ENCODE data around the gene DIPK1B. TPM values are rescaled to one million over a fixed set of nuclear protein-coding genes. Genes with fewer than 3 reads are reported as not detected.

DIPK1B gene
- total RNA-seq, 1 donor from 2014 or later = 3.0 TPM

DNA sequence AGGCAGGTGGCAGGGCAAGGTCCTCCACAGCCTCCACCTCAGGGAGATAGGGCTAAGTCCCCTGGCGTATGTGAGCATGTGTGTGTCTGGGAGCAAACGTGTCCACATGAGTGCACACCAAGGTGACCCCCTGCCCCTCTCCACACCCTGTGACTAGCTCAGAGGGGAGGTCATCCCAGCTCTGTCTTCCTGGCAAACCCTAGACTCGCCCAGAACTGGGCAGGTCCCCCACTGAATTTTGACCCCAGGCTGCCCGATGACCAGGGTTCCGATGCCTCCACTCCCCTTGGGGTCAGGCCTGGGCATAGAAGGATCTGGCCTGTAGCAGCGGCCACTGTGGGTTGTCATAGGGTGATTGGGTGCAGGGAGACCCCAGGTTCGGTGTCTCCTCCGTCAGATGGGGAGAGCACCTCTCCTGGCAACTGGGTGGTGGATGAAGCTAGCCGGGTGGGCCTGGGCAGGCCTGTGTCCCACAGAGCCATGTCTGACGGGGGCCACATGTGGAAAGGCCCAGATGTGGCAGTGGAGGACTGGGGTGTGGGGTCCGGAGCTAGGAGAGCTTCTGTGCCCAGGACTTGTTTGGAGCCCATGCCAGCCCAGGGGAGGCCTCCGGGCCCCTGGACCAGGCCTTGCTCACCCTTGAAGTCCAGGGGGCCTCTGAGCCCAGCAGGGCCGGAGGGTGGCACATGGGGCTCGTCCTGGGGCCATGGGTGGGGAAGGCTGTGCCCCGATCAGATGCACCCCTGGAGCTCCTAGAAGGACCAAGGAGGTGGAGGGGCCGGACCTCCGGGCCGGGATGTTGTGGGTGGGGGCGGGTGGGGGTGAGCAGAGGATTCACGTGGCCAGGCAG lies 6.2 kb downstream of the DIPK1B start:
- DNase-seq (ENCODE audit: low spot score) (no peak), ATAC-seq (no peak)

DNA sequence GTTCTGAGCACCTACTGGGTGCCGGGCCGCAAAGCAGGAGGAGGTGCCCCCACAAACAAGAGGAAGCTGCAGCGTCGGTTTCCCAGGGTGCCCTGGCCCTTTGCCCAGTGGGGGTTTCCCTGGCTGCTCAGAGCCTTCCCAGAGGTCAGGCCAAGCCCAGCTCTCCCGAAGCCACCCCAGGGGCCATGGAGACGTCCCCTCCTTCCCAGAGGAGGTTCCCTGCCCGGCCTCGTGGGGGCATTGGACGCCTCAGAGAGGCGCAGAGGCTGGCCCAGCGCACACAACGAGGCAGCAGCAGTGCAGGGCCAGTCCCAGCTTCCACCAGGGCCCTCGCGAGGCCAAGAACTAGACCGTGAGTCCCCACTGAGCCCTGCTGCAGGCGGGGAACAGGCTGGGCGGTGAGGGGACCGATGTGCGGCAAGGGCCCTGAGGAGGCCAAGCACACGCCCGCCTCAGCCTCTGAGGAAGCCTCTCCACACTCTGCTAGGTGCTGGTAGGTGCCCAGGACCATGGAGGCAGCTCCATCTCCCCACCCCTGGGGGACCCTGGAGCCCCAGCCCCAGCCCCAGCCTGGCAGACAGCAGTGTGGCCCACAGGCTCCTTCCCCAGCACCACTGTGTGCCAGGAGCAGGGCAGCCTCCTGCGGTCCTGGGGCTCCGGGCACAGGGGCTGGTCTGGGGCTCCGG lies 7.0 kb downstream of the DIPK1B start:
- ATAC-seq (peak; percentile 16), DNase-seq (ENCODE audit: low spot score) (no peak)

DNA sequence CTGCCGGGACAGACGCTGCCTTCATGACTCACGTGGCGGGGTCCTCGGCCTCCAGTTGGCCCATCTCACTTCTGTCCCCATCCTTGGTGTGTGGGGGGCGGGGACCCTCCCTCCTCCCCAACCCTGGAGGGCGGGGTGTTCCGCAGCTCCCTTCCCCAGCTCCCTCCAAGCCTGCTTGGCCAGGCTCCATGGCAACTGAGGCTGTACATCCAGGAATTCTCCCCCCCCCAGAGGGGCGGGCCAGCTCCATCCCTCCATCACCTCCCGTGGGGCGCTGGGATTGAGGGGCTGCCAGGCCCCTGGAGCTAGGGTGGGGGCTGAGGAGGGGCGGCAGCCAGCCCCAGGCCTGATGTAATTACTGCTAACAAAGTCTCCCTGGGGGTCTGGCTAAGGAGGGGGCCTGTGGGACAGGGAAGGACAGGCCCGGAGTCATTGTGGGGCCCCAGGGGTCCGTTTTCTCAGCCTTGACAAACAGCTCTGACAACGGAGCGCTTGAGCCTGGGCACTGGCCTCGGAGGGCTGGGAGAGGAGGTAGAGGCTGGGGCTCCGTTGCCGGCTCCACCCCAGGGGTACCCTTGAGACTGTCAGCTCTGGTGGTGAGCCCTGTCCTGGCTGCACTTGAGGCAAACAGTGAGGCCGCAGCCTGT lies 8.0 kb downstream of the DIPK1B start:
- no peak for DNase-seq (ENCODE audit: low spot score)
- ATAC-seq = peak; percentile 2

DNA sequence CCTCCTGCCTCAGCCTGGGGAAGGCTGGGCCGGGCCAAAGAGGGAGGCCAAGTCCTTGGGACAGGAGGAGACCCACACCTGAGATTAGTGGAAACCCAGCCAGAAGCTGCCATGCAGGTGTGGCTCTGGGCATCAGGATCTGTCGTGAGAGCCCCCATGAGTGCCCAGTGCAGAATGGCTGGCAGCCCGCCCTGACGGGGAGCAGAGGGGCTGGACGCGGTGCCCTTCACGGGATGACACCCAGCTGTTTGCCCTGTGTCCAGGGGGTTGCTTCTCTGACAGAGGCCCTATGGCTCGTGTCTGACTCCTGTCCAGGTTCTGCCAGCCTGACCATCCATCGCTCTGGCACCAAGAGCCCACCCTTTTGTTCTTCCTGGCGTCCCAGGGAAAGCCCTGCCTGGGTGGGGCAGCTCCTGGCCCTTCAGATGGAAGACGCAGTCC lies 8.5 kb downstream of the DIPK1B start:
- peak; percentile 4 for ATAC-seq

DNA sequence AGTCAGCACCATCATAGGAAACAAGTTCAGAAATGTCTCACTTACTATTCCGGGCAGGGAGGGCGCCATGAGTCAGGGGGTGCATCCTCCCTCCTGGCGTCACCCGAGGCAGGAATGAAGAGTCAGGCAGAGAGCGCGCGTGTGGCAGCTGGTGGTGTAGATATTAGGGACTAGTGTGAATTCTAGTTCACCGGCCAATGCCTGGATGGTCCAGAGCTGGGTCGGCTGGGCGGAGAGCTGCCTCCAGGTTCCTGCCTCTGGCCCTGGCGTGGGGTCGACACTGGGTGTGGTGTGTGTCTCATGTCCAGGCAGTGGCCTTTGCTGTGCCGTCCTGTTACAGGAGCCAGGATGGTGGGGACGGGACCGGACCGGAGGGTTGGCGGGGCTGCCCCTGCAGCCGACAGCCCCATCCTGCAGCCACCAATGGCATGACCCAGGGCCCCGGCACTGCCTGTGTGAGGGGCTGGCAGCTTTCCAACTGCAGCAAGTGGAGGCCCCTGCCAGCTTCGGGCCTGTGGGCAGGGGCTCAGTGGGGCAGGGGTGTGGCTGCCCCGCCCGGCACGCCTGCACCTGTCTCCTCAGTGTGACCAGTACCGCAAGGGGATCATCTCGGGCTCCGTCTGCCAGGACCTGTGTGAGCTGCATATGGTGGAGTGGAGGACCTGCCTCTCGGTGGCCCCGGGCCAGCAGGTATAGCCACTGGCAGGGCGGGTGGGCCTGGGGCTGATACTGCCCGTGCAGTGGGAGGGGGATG lies 9.1 kb downstream of the DIPK1B start:
- DNase-seq (ENCODE audit: low spot score) (no peak), ATAC-seq (peak; percentile 8)

More for the DNA sequence above, 8.5 kb downstream of the DIPK1B start:
- DNase-seq (ENCODE audit: low spot score) = no peak

DNA sequence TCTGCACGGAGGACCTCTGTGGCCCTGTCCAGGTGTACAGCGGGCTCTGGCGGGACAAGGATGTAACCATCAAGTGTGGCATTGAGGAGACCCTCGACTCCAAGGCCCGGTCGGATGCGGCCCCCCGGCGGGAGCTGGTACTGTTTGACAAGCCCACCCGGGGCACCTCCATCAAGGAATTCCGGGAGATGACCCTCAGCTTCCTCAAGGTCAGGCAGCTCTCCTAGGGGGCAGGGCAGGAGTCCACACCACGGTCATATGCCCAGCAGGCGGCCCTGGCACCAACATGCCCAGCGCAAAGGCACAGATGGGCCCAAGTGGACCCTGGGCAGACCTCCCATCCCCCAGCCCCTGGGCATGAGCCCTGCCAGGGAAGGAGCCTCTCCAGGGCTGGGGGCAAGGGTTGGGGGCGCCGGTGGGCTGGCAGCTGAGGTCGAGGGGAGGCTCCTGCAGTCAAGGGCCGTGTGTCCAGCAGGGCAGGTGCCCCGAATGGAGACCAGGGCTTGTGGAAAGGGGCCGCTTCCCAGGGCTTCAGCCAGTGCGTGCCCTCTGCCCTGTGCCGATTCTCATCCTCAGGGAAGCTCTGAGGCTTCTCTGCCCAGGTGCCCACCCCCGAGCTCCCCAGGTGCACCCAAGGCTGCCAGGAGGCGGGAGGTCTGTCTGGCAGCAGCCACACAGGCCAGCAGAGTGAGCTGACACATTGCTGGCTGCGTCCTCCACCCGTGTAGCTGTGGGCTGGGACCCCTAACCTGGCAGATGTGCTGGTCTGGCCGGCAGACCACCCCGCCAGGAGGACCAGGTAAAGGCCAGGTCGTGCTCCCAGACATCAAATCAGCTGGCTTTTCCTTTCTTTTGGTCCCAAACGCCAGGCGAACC lies 10.0 kb downstream of the DIPK1B start:
- no peak for DNase-seq (ENCODE audit: low spot score)
- ATAC-seq = peak; percentile 8

DNA sequence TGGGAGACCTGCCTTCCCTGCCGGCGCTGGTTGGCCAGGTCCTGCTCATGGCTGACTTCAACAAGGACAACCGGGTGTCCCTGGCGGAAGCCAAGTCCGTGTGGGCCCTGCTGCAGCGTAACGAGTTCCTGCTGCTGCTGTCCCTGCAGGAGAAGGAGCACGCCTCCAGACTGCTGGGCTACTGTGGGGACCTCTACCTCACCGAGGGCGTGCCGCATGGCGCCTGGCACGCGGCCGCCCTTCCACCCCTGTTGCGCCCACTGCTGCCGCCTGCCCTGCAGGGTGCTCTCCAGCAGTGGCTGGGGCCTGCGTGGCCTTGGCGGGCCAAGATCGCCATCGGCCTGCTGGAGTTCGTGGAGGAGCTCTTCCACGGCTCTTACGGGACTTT lies 10.6 kb downstream of the DIPK1B start:
- DNase-seq (ENCODE audit: low spot score) = no peak

DNA sequence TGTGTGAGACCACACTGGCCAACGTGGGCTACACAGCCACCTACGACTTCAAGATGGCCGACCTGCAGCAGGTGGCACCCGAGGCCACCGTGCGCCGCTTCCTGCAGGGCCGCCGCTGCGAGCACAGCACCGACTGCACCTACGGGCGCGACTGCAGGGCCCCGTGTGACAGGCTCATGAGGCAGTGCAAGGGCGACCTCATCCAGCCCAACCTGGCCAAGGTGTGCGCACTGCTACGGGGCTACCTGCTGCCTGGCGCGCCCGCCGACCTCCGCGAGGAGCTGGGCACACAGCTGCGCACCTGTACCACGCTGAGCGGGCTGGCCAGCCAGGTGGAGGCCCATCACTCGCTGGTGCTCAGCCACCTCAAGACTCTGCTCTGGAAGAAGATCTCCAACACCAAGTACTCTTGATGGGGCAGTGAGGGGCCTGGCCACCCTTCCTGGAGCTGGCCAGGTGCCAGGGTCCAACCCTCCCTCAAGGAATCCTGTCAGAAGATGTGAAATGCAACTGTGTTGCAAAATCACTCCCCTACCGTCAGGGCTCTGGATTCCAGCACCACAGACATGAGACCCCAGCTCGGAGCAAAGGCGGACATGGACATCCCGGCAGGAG lies 11.1 kb downstream of the DIPK1B start:
- DNase-seq (ENCODE audit: low spot score) = no peak
- no peak for ATAC-seq

More for the DNA sequence above, 10.6 kb downstream of the DIPK1B start:
- no peak for ATAC-seq

DNA sequence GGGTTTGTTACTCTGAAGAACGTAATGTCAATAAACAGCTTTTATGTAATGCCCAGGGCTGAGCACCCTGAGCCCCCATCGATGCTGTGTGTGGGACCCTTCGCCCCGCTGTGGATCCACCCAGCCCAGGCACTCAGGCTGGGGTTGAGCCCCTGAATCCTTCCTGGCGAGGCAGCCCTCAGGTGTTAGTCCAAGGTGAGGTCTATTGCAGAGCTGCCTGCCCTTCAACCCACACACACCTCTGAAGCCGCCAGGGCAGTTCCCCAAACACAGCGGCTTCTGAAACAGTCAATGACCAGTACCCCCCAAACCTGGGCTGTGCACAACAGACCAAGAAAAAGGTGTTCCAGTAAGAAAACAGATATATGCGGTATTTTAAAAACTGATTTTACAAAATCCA lies 11.6 kb downstream of the DIPK1B start:
- no peak for ATAC-seq
- no peak for DNase-seq (ENCODE audit: low spot score)

DNA sequence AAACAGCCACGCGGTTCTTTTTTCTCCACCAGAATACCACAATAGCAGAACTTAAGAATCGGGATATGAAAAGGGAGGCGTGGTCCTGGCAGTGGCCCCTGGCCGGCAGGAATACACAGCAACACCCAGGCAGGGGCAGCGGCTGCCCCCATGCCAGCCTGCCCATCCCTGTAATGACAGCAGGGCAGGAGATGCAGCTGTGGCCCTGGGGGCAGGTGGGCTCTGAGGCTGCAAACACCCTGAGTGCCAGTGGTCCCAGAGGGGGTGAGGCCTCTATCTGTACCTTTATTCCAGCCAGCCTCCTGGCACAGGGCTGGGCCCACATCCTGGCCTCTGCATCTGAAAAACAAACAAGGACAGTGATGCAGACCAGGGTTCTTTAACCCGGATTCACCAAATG lies 12.4 kb downstream of the DIPK1B start:
- ATAC-seq (no peak), DNase-seq (ENCODE audit: low spot score) (no peak)

DNA sequence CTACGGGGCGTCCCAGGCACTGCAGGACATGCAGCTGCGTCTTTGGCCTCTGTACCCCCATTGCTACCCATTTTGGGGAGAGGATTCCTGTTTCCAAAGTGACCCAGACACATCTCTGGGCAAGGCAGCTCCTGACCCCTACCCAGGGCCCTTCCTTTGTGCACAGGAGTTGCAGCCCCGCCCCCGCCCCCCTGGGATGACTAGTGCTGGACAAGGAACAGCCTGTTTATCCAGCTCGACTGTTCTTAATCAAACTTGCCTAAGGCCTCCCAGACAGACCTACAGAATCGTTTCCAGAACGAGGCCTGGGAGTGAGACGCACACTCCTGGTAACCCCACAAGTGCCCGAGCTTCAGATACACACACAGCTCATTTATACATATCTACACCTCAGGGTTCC lies 13.2 kb downstream of the DIPK1B start:
- ATAC-seq (no peak), DNase-seq (ENCODE audit: low spot score) (no peak)

DNA sequence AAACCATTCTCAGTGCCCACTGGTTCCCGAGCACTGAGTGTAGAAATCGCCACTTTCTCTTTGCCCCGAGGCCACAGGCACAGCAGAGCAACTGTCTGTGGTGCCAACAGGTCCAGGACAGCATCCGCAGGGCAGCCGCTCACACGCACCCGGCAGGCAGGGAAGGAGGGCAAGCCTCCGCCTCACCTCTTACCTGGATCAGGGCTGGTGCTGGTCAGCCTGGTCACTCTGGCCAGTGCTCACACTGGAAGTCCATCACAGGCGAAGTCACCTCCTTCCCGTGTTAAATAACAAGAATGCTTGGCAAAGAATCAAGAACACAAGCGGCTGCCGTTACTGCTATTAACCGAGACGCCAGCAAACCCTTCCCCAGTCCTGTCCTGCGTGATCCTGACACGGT lies 13.7 kb downstream of the DIPK1B start:
- ATAC-seq (no peak), DNase-seq (ENCODE audit: low spot score) (no peak)

DNA sequence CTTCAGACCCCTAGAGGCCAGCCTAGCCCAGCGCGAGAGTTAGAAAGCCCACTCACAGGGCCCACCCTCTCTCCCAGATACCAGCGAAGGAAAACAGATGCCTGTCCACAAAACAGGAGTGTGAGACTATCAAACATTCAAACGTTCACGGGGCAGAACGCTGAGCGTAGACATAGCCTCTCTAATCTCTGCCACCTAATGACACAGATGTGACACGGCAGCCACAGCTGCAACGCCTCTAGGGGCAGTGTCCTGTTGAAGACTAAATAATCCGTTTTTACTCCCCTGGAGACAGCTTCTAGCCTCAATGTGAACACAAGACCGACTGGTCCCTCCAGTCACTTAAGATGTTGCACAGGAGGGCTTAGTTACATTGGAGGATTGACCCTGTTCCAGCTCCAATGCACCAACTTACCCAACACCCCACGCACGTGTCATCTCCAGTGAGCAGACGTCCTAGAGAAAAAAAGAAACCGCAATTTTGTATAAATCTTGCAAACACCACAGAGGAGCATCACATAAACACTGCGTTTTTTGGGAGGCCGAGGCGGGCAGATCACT lies 14.3 kb downstream of the DIPK1B start:
- peak; percentile 33 for ATAC-seq
- DNase-seq (ENCODE audit: low spot score) = no peak

DNA sequence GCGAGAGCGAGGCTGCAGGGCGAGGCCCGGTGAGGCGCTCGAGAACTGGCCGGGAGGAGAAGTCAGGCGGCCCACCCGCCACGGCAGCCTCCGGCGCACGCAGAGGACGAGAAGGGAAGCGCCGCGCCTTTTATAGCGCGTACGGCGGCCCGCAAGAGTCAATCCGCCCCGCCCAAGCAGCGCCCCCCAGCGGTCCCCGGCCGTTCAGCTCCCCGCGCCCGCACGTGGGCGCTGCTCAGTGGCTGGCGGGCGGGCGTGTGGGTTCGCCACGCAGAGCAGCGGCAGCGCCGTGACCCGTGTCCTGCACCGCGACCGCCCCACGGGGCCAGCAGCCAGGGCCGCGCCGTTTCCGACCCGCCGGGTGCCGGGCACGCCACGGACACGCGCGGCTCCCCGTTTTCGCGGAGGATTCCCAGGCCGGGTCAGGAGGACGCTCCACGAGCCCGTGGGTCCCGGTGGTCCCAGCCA lies 15.7 kb downstream of the DIPK1B start:
- ATAC-seq (peak; percentile 83), DNase-seq (ENCODE audit: low spot score) (peak; percentile 92)

DNA sequence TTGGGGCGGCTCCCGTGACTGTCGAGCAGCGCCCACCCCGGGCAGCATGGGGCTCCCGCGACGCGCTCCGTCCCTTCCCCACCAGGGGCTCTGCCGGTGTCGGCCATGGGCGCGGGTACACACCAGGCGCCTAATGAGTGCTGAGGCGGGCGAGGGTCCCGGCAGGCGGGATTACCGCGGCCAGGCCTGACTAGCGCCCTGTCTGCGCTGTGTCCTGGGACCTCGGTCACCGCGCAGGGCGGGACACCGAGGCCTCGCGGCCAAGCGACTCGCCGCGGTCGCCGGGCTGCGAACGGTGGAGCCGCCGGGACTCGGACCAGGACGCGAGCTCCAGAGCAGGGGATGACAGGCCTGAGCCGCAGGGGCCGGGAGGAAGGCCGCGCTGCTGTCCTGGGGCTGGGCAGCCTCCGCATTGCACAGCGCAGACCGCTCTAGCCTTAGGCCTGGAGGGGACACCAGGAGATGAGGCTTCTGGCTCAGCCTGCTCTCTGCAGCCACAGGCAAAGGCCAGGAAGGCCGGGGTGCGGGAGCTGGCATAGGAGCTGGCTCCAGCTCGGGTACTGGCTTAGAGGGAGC lies 16.3 kb downstream of the DIPK1B start:
- DNase-seq (ENCODE audit: low spot score) = no peak
- ATAC-seq = peak; percentile 53

DNA sequence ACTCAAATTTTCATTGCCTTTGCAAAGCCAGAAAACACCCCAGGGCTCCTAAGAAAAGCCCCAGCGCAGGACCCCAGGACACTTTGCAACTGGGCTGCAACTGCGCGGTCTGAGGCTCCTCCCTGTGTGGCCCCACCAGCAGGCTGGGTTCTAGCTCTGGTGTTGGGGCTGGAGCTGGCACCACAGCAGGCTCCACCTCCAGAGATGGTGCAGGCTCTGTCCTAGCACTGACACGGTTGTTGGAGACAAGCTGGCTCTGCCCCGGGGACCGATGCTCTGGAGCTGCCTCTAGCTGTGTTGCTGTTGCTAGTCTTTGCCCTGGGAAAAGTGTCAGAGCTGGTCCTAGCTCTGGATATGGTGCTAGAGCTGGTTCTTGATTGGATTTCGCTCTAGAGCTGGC lies 16.8 kb downstream of the DIPK1B start:
- DNase-seq (ENCODE audit: low spot score) (no peak), ATAC-seq (peak; percentile 54)

DNA sequence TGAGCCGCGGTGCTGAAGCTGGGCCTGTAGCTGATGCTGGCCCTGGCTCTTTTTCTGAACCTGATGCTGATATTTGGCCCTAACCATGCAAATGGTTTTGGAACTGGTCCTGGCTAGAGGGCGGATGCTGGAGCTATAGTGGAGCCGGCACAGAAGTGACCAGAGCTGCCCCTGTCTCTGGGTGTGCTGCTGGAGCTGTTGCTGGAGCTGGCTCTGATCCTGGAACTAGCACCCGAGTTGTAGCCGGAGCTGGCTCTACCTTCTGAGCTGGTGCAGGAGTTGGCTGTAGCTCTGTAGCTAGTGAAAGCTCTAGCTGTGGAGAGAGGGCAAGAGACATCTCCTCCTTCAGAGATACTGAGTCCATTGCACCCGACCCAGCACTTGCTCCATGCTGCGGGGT lies 17.6 kb downstream of the DIPK1B start:
- ATAC-seq (no peak), DNase-seq (ENCODE audit: low spot score) (no peak)

DNA sequence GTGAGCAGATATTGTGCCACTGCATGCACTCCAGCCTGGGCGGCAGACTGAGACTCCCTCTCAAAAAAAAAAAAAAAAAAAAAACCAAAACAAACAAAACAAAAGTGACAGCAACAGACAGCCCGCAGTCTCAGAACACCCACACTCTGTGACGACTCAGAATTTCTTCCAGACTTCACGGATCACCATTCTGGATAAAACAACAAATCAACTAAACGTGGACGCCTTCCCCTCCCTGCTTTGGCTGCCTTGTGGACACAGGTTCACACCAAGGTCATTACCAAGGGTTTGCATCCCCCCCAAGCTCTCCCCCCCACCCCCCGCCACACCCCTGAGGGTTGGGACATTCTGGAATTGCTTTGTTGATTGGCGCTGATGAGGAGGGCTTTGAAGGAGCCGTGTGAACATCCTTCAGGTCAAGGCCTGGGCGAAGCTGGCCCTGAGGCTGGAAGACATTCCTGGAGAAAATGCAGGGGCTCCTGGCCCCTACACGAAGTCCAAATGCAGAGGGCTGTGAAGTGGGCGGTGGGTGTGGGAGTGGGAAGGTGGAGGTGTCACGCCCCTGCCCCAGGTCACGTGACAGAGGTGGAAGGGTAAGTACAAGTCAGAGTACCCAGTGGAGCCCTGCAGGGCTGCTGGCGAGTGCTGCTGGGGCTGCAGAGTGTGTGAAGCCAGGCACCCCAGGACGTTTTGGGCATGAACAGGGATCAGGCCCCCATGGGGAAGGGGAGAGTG lies 20.2 kb downstream of the DIPK1B start:
- ATAC-seq (no peak), DNase-seq (ENCODE audit: low spot score) (no peak)
